ENCODE measurements around the gene HIVEP2. TPM values are rescaled to one million over a fixed set of nuclear protein-coding genes. Genes with fewer than 3 reads are reported as not detected.

HIVEP2 gene
- total and polyA plus RNA-seq, 2 donors (not counting 1 experiment from before 2014, with no cell fraction given): 5.8 to 31.9 TPM

DNA sequence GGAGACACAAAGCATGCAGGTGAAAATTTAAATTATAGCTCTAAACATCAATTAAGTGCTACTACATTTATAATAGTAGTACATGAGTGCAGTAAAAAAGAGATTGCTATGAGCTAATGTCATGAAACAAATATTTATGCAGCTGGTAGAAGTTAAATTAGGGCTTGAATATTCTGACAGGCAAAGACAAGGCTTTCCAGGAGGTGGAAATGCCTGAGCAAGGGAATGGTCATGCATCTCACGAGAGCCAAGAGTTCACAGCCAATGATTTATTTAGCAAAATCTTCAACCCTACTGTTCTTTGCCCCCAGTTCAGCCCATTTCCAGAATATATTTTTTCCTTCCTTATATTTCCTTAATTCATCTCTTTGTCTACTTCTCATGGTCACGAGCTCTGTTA lies 128.9 kb downstream of the HIVEP2 start:
- DNase-seq (no peak), ATAC-seq (ENCODE audit: low read depth) (no peak)
- TF ChIP-seq EZH2 (IDR thresholded peaks at IDR 0.05; ENCODE audit: borderline replicate concordance, insufficient read depth, low read depth, low read length, poor library complexity, severe bottlenecking): no peak
- TF ChIP-seq, protein P1, sequence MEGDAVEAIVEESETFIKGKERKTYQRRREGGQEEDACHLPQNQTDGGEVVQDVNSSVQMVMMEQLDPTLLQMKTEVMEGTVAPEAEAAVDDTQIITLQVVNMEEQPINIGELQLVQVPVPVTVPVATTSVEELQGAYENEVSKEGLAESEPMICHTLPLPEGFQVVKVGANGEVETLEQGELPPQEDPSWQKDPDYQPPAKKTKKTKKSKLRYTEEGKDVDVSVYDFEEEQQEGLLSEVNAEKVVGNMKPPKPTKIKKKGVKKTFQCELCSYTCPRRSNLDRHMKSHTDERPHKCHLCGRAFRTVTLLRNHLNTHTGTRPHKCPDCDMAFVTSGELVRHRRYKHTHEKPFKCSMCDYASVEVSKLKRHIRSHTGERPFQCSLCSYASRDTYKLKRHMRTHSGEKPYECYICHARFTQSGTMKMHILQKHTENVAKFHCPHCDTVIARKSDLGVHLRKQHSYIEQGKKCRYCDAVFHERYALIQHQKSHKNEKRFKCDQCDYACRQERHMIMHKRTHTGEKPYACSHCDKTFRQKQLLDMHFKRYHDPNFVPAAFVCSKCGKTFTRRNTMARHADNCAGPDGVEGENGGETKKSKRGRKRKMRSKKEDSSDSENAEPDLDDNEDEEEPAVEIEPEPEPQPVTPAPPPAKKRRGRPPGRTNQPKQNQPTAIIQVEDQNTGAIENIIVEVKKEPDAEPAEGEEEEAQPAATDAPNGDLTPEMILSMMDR (IDR thresholded peaks at IDR 0.05): no peak
- Histone ChIP-seq H3K4me1 (ENCODE audit: control insufficient read depth in 2 of 2, insufficient read depth in 2 of 2, low read length in 2 of 2) (peaks cover 26 to 33% of the 10 kb centered on the region in 2 donors), H2AFZ (ENCODE audit: insufficient read depth, low read depth, low read length, poor library complexity, severe bottlenecking) (no peak overlapping the region), H3K4me2 (replicated peaks; ENCODE audit: low read depth, low read length, poor library complexity, severe bottlenecking) (no peak overlapping the region), H3K4me3 (ENCODE audit: control extremely low read depth in 1 of 5, extremely low read depth in 1 of 5, insufficient read depth in 1 of 5, low read depth in 2 of 5, low read length in 4 of 5) (no peak overlapping the region), H3K79me2 (ENCODE audit: control insufficient read depth, insufficient read depth, low read length) (peaks cover 69% of the 10 kb centered on the region), H3K27me3 (replicated peaks in 1 of 4; ENCODE audit: control extremely low read depth in 1 of 4, control insufficient read depth in 3 of 4, insufficient read depth in 4 of 4, low read length in 3 of 4) (no peaks in the 10 kb centered on the region), H3K9me3 (ENCODE audit: control extremely low read depth in 1 of 3, control insufficient read depth in 2 of 3, insufficient read depth in 1 of 3, low read length in 2 of 3) (no peaks in the 10 kb centered on the region), H3K27ac (ENCODE audit: low read length in 2 of 2) (no peak overlapping the region), H3K9ac (ENCODE audit: low read length) (no peak overlapping the region), H4K20me1 (ENCODE audit: control insufficient read depth, insufficient read depth, low read length, poor library complexity, severe bottlenecking) (no peaks in the 10 kb centered on the region), H3K36me3 (replicated peaks in 1 of 2; ENCODE audit: control extremely low read depth in 1 of 2, control insufficient read depth in 1 of 2, extremely low read depth in 1 of 2, insufficient read depth in 2 of 2, low read length in 1 of 2) (peaks cover 3 to 4% of the 10 kb centered on the region in 2 experiments)
- Mint-ChIP-seq H3K27me3 (no peaks in the 10 kb centered on the region), H3K4me3 (no peak overlapping the region), H3K9me3 (ENCODE audit: insufficient read depth) (no peaks in the 10 kb centered on the region), H3K4me1 (peaks cover 64% of the 10 kb centered on the region), H3K27ac (no peak overlapping the region)
- WGBS (ENCODE audit: insufficient coverage): 50% methylated on average over 2 of the region's 2 CpGs
- POLR2A ChIA-PET: no interaction called here
- intact Hi-C loops (cut with micrococcal nuclease): loop anchor here (5.0 kb wide), 1 partner anchor 34 kb away; no protein-coding TSS in a partner anchor
- CTCF ChIA-PET: interaction anchor here (0.9 to 1.4 kb wide), 3 partner anchors 13 to 128 kb away, joined by 3 to 4 read pairs (median 3); no protein-coding TSS in a partner anchor

GRCh38 chr6:142811923-142812322 lies 133.1 kb downstream of the HIVEP2 start:
- H3K36me3 ChIP-seq (replicated peaks in 1 of 2; ENCODE audit: control extremely low read depth in 1 of 2, control insufficient read depth in 1 of 2, extremely low read depth in 1 of 2, insufficient read depth in 2 of 2, low read length in 1 of 2): peaks cover 3 to 4% of the 10 kb centered on the region in 2 experiments
- H2AFZ ChIP-seq (ENCODE audit: insufficient read depth, low read depth, low read length, poor library complexity, severe bottlenecking): no peak overlapping the region
- no peak for ATAC-seq (ENCODE audit: low read depth)
- no peak for TF ChIP-seq EZH2 (IDR thresholded peaks at IDR 0.05; ENCODE audit: borderline replicate concordance, insufficient read depth, low read depth, low read length, poor library complexity, severe bottlenecking)
- TF ChIP-seq, protein P1 (IDR thresholded peaks at IDR 0.05): no peak
- intact Hi-C loops (cut with micrococcal nuclease): no loop called here
- ChIA-PET POLR2A (no interaction called here), CTCF (interaction anchor here (0.7 kb wide), 1 partner anchor 31 kb away, joined by 3 read pairs; no protein-coding TSS in a partner anchor)
- no peak overlapping the region for H3K4me3 ChIP-seq (ENCODE audit: control extremely low read depth in 1 of 5, extremely low read depth in 1 of 5, insufficient read depth in 1 of 5, low read depth in 2 of 5, low read length in 4 of 5)
- peaks cover 40% of the 10 kb centered on the region for H3K4me1 Mint-ChIP-seq
- peaks cover 92% of the 10 kb centered on the region for H3K79me2 ChIP-seq (ENCODE audit: control insufficient read depth, insufficient read depth, low read length)
- no peak overlapping the region for H3K9ac ChIP-seq (ENCODE audit: low read length)
- H3K27me3 ChIP-seq (replicated peaks in 1 of 4; ENCODE audit: control extremely low read depth in 1 of 4, control insufficient read depth in 3 of 4, insufficient read depth in 4 of 4, low read length in 3 of 4): no peaks in the 10 kb centered on the region
- no peak overlapping the region for H3K4me3 Mint-ChIP-seq
- no peak for DNase-seq
- no peak overlapping the region for H3K27ac Mint-ChIP-seq
- H3K27ac ChIP-seq (ENCODE audit: low read length in 2 of 2): no peak overlapping the region
- 94% methylated on average over 6 of the region's 6 CpGs for WGBS (ENCODE audit: insufficient coverage)
- H3K4me1 ChIP-seq (ENCODE audit: control insufficient read depth in 2 of 2, insufficient read depth in 2 of 2, low read length in 2 of 2): no peaks in the 10 kb centered on the region
- no peaks in the 10 kb centered on the region for H3K9me3 Mint-ChIP-seq (ENCODE audit: insufficient read depth)
- H4K20me1 ChIP-seq (ENCODE audit: control insufficient read depth, insufficient read depth, low read length, poor library complexity, severe bottlenecking): no peaks in the 10 kb centered on the region
- H3K4me2 ChIP-seq (replicated peaks; ENCODE audit: low read depth, low read length, poor library complexity, severe bottlenecking): no peak overlapping the region
- no peaks in the 10 kb centered on the region for H3K9me3 ChIP-seq (ENCODE audit: control extremely low read depth in 1 of 3, control insufficient read depth in 2 of 3, insufficient read depth in 1 of 3, low read length in 2 of 3)
- H3K27me3 Mint-ChIP-seq: no peaks in the 10 kb centered on the region
